Activated CD8-positive, alpha-beta memory T cell treated with anti-CD3 and anti-CD28 coated beads, Interleukin-2, amount 10 ng/mL, durations not matched to agents 7 days and 5 days (primary cell): ENCODE measurements around the gene MOK. TPM values are rescaled to one million over a fixed set of nuclear protein-coding genes. Genes with fewer than 3 reads are reported as not detected.
"Not testable (repeated sequence)": the region's sequence is repeated elsewhere in the genome, so short reads cannot be mapped to it uniquely, and the experiment has no call there.

Experiments
- ATAC-seq: fragments of 150-1000 bp; cut with Tn5 transposase; one replicate; pipeline ENCODE4 v1.10.0; 2021; ENCODE audit warnings: moderate library complexity
- CTCF ChIA-PET: fragments of 350-600 bp; sonication (Branson Sonifier 250); formaldehyde crosslinking; loops from one replicate; lab custom pipeline; 2021; ENCODE audit warnings: antibody characterized with exemption; lab: Charles Lee
- DNase-seq: peaks from one replicate; pipeline ENCODE4 v3.0.0-alpha.2; 2020
- H3K27ac Mint-ChIP-seq: one replicate; pipeline ENCODE4 v1.8.0; 2021; ENCODE audit warnings: mild to moderate bottlenecking, mixed read lengths
- H3K27me3 Mint-ChIP-seq: one replicate; pipeline ENCODE4 v1.8.0; 2021; ENCODE audit warnings: mixed read lengths
- H3K36me3 Mint-ChIP-seq: one replicate; pipeline ENCODE4 v1.8.0; 2021; ENCODE audit warnings: mild to moderate bottlenecking, mixed read lengths
- H3K4me1 Mint-ChIP-seq: one replicate; pipeline ENCODE4 v1.8.0; 2021; ENCODE audit warnings: mixed read lengths
- H3K4me3 Mint-ChIP-seq: one replicate; pipeline ENCODE4 v1.8.0; 2021; ENCODE audit warnings: mild to moderate bottlenecking, moderate library complexity, mixed read lengths
- H3K9me3 Mint-ChIP-seq: one replicate; pipeline ENCODE4 v1.8.0; 2022; ENCODE audit warnings: low read depth, mixed read lengths
- total RNA-seq, 2 experiments: library from RNA; stranded (reverse); gene quantifications; one replicate each; pipeline ENCODE4 v1.2.3, GENCODE V29; 2021

MOK gene
- total RNA-seq, 2 experiments from 2014 or later = 3.2 to 3.6 TPM

DNA sequence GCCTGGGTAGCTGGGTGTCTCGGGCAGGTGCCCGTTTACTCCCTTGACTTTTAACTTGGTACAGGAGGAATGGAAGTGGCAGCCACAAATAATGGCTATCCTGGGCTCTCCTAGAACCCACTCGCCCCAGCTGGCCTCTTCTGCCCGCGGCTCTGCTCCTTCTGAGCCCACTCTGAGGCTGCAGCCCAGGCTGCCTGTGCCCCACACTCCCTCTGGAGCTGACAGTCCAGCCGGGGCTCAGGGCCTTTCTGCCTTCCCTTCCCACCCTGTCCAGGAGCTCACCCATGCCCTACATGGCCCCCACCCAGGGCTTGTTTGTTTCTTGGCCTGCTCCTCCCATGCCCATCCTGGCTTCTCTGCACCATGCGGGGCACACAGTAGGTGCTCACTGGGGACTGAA, 30.2 kb upstream of the MOK start:
- Mint-ChIP-seq H3K36me3 (peaks cover 13% of the 10 kb centered on the region), H3K4me3 (no peak overlapping the region), H3K27me3 (no peaks in the 10 kb centered on the region), H3K27ac (no peak overlapping the region), H3K9me3 (no peaks in the 10 kb centered on the region), H3K4me1 (peaks cover 6% of the 10 kb centered on the region)
- CTCF ChIA-PET = interaction anchor here (1.2 kb wide), 1 partner anchor 20 kb away, joined by 3 read pairs; no protein-coding TSS in a partner anchor
- ATAC-seq = no peak
- no peak for DNase-seq

DNA sequence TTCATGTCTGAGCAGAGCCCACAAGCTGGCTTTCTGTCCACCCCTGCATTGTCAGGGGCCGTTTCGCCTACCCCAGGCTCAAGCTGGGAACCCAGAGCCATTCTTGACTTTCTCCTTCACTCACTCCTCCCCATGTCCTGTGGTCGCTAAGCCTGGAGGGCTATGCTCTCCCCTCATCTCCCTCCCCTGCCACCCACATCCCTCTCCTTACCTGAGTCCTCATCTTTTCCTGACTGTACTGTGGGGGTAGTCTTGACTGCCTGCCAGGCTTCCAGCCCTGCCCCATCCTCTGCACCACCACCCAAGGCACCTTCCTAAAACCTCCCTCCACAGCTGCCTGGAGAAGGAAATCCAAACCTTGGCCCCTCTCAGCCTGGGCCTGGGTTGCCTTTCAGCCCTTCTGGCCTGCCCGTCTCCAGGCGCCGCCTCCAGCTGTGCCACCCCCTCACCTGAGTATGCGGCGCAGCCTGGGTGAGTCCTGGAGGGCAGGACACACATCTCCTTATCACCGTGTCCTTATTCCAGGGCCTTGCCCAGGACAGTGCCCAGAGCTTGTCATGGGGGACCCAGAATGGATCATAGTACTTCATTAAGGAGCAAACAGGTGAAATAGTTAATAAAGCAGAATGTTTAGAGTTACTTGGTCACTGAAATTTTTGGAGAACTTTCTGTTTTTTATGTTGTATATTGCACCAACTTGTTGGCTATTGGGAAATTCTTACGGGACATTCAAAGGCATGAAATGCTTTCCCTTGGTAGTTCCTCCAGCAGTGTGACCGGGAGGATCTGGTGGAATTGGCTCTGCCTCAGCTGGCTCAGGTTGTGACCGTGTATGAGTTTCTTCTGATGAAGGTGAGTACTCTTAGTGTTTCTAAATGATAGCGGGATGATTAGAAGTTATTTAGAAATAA, 29.1 kb upstream of the MOK start:
- peaks cover 13% of the 10 kb centered on the region for H3K36me3 Mint-ChIP-seq
- ATAC-seq (no peak), DNase-seq (no peak)
- no peaks in the 10 kb centered on the region for H3K27me3 Mint-ChIP-seq
- no peak overlapping the region for H3K4me3 Mint-ChIP-seq
- CTCF ChIA-PET = no interaction called here
- peaks cover 6% of the 10 kb centered on the region for H3K4me1 Mint-ChIP-seq
- no peaks in the 10 kb centered on the region for H3K9me3 Mint-ChIP-seq
- H3K27ac Mint-ChIP-seq = peak overlapping the region; percentile 17

DNA sequence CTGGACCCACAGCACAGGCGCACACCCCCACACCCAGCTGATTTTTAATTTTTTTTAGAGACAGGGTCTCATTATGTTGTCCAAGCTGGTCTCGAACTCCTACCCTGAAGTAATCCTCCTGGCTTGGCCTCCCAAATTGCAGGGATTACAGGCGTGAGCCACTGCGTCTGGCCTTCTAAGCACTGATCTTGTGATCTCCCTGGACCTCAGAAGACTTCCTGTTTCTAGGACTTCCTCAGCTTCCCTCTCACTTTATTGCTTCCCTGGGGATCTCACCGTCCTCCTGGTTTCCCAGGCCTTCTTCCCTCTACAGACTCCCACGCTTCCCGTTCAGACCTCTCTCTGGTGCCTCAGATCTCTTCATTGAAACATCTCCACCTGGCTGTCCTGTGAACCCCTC, 28.4 kb upstream of the MOK start:
- CTCF ChIA-PET = no interaction called here

DNA sequence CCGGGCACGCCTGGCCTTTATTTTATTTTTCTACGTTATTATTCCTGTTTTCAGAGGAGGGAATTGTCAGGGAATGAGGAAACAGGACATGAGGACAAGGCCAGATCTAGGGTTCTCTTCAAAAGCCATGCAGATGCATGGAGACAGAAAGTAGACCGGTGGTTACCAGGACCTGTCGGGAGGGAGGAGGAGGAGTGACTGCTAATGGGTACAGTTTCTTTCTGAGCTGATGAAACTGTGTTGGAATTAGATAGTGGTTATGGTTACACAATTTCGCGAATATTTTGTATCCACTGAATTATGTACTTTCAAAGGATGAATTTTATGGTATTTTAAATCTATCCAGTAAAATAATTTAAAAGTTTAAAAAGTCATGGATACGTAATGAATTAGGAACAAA, 25.8 kb upstream of the MOK start:
- peaks cover 5% of the 10 kb centered on the region for H3K4me1 Mint-ChIP-seq
- no peaks in the 10 kb centered on the region for H3K9me3 Mint-ChIP-seq
- no peaks in the 10 kb centered on the region for H3K27me3 Mint-ChIP-seq
- DNase-seq (no peak), ATAC-seq (no peak)
- H3K36me3 Mint-ChIP-seq = peaks cover 5% of the 10 kb centered on the region
- CTCF ChIA-PET = no interaction called here
- H3K27ac Mint-ChIP-seq = no peak overlapping the region
- no peak overlapping the region for H3K4me3 Mint-ChIP-seq

More for the DNA sequence above, 28.4 kb upstream of the MOK start:
- H3K4me1 Mint-ChIP-seq = peaks cover 6% of the 10 kb centered on the region
- no peaks in the 10 kb centered on the region for H3K9me3 Mint-ChIP-seq
- no peak for DNase-seq
- no peak overlapping the region for H3K4me3 Mint-ChIP-seq
- H3K36me3 Mint-ChIP-seq = peaks cover 12% of the 10 kb centered on the region
- ATAC-seq = no peak
- no peaks in the 10 kb centered on the region for H3K27me3 Mint-ChIP-seq
- H3K27ac Mint-ChIP-seq = peak overlapping the region; percentile 17

DNA sequence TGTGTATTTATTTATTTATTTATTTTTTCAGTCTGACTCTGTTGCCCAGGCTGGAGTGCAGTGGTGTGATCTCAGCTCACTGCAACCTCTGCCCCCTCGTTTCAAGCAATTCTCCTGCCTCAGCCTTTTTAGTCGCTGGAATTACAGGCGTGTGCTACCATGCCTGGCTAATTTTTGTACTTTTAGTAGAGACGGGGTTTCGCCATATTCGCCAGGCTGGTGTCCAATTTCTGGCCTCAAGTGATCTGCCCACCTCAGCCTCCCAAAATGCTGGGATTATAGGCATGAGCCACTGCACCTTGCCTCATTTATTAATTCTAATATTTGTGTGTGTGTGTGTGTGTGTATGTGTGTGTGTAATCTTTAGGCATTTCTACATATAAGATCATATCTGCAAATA, 24.4 kb upstream of the MOK start:
- ATAC-seq, H3K9me3 Mint-ChIP-seq, H3K27ac Mint-ChIP-seq, H3K4me3 Mint-ChIP-seq, CTCF ChIA-PET, H3K4me1 Mint-ChIP-seq, H3K36me3 Mint-ChIP-seq, DNase-seq, H3K27me3 Mint-ChIP-seq: not testable (repeated sequence)

DNA sequence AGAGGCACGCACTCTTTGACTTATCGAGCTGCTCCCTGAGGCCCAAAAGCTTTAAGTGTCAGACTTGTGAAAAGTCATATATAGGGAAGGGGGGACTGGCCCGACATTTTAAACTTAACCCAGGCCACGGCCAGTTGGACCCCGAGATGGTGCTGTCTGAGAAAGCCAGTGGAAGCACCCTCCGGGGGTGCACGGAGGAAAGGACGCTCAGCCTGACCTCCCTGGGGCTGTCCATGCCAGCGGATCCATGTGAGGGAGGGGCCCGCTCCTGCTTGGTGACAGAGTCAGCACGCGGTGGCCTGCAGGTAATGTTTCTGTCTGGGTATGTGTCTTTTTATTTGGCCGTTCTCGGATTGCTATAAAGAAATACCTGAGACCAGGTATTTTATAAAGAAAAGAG, 21.6 kb upstream of the MOK start:
- H3K27me3 Mint-ChIP-seq = no peaks in the 10 kb centered on the region
- DNase-seq (no peak), ATAC-seq (no peak)
- no peak overlapping the region for H3K27ac Mint-ChIP-seq
- no peaks in the 10 kb centered on the region for H3K9me3 Mint-ChIP-seq
- H3K4me1 Mint-ChIP-seq = peaks cover 8% of the 10 kb centered on the region
- CTCF ChIA-PET = interaction anchor here (0.7 kb wide), 1 partner anchor 13 kb away, joined by 3 read pairs; no protein-coding TSS in a partner anchor
- peaks cover 3% of the 10 kb centered on the region for H3K36me3 Mint-ChIP-seq
- H3K4me3 Mint-ChIP-seq = no peak overlapping the region

DNA sequence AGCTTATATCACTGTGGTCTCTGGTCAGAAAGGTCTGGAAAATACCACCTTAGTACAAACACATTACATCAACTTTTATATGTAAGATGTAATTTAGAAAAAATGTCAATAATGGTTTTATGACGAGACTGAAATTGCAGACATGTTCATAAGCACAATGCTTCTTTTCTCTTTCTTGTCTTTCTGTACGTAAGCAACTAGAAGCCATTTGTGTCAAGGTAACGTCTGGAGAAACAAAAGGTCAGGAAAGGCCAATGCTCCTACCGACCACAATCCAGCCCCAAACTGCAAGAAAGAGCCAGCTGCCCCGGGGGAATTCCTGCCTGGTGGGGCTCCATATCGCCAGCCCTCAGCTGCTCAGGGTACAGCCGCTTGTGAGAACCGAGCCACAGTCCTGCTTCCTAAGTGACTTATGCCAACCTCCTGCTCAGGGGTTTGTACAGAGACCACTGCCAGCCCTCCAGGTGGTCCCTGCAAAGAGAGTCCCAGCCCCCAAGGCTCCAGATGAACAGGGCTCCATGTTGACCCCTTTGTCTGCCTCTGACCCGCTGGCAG, 20.9 kb upstream of the MOK start:
- ATAC-seq (no peak), DNase-seq (no peak)
- peaks cover 16% of the 10 kb centered on the region for H3K4me1 Mint-ChIP-seq
- CTCF ChIA-PET = interaction anchor here (0.7 kb wide), 1 partner anchor 12 kb away, joined by 3 read pairs; no protein-coding TSS in a partner anchor
- H3K27me3 Mint-ChIP-seq = no peaks in the 10 kb centered on the region
- peaks cover 3% of the 10 kb centered on the region for H3K36me3 Mint-ChIP-seq
- no peaks in the 10 kb centered on the region for H3K9me3 Mint-ChIP-seq
- no peak overlapping the region for H3K4me3 Mint-ChIP-seq
- H3K27ac Mint-ChIP-seq = no peak overlapping the region

DNA sequence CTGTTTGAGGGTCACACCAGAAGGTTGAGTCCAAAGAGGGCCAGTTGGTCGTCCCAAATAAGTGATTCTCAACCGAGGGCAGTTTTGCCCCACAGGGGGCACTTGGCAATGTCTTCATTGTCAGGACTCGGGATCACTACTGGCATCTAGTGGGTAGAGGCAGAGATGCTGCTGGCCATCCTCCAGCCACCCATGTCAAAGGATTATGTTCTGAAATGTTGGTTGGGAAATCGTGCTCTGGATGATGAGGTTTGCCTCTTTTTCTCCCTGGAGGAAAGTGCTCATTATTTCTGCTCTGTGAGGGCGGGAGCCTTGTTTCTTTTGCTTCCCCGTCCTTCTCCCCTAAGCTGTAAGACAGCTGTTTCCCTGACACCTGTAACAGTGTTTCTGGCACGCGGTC, 18.1 kb upstream of the MOK start:
- DNase-seq (peak; percentile 52), ATAC-seq (no peak)
- peaks cover 34% of the 10 kb centered on the region for H3K4me1 Mint-ChIP-seq
- H3K4me3 Mint-ChIP-seq = no peak overlapping the region
- CTCF ChIA-PET = no interaction called here
- H3K36me3 Mint-ChIP-seq = peaks cover 3% of the 10 kb centered on the region
- no peak overlapping the region for H3K27ac Mint-ChIP-seq
- H3K27me3 Mint-ChIP-seq = no peaks in the 10 kb centered on the region
- no peaks in the 10 kb centered on the region for H3K9me3 Mint-ChIP-seq

DNA sequence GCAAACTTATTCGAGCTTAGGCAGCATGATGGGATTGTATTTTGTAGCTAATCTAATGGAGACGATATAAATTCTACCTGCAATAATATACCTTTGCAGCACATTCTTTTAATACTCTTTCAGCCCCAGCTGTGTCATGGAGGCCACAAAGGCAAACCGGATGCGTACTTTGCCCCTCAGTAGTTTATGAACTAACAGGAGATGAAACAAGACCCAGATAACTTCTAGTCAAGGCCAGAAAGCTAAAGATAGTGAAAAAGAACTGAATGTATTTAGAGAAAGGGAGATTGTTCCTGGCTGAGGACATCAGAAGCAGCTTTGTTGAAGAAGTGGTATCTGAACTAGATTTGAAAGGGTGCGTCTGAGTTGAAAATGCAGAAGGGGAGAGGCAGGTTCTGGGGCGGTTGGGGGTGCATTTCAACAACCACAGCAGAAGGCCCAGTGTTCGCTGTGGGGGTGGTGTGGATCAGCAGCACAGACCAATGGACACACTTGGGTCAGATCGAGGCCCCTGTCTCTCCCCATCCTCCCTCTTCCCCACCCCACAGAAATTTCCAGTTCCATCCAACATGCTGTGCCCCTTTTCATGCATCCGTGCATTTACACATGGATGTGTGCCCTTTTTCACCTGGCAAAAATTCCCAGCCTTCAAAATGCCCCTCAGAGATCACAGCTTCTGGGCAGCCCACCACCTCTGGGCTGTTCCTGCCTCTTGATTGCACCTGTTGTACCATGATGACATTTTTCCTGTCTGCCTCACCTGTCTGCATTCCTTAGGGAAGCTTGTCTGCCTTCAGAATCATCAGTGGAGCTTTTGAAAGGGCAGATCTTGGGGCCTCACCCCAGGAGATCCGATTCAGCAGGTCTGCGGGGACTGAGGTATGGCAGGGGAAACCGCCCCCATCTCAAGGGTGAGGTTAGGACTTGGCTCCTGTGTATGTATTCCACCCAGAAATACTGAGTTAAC, 16.8 kb upstream of the MOK start:
- CTCF ChIA-PET = interaction anchor here (0.7 to 4.9 kb wide), 3 partner anchors 41 to 203 kb away, joined by 3 to 24 read pairs (median 6); partner anchors contain the start of genes CINP and TECPR2
- ATAC-seq (no peak), DNase-seq (no peak)
- Mint-ChIP-seq H3K4me1 (peaks cover 45% of the 10 kb centered on the region), H3K4me3 (no peak overlapping the region), H3K27ac (peak overlapping the region; percentile 42), H3K27me3 (no peaks in the 10 kb centered on the region), H3K36me3 (peaks cover 3% of the 10 kb centered on the region), H3K9me3 (no peaks in the 10 kb centered on the region)

DNA sequence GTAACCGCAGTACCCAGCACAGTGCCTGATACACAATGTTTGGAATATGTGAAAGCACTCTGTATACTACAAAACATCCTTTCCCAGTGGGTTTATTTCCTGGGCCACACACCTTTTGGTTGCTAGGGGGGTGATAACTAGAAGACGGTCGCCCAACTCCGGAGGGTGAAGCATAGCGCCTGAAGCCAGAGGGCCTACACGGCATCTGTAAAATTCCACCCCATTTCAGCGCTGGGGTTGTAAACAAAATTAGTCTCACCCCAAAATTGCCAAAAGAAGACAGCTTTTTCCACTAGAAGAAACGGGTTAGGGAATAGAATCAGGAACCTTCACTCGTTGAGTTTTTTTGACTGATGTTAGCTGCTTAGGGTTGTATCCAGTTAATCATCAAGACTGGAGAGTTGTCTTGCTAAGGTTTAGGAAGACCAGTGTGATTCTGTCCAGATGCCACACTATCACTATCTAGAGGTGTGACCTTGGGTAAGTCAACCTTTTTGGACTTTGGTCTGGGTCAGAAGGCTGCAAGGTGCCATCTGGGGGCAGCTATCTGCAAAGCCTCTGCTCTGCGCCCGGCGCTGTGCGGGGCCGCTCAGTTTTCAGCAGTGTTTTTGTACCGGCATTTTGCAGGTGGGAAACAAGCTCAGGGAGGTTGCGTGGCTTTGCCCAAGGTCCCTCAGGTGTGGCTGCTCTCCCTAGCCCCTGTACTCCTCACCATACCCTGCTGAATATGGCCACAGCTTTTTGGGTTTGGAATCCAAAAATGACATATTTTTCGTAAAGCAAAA, 15.9 kb upstream of the MOK start:
- CTCF ChIA-PET = interaction anchor here (1.2 to 4.9 kb wide), 5 partner anchors 9 to 204 kb away, joined by 3 to 24 read pairs (median 4); no protein-coding TSS in a partner anchor
- H3K4me3 Mint-ChIP-seq = peak overlapping the region; percentile 83
- no peak for ATAC-seq
- H3K27ac Mint-ChIP-seq = peak overlapping the region; percentile 85
- no peak for DNase-seq
- no peaks in the 10 kb centered on the region for H3K36me3 Mint-ChIP-seq
- no peaks in the 10 kb centered on the region for H3K9me3 Mint-ChIP-seq
- peaks cover 51% of the 10 kb centered on the region for H3K4me1 Mint-ChIP-seq
- no peaks in the 10 kb centered on the region for H3K27me3 Mint-ChIP-seq

DNA sequence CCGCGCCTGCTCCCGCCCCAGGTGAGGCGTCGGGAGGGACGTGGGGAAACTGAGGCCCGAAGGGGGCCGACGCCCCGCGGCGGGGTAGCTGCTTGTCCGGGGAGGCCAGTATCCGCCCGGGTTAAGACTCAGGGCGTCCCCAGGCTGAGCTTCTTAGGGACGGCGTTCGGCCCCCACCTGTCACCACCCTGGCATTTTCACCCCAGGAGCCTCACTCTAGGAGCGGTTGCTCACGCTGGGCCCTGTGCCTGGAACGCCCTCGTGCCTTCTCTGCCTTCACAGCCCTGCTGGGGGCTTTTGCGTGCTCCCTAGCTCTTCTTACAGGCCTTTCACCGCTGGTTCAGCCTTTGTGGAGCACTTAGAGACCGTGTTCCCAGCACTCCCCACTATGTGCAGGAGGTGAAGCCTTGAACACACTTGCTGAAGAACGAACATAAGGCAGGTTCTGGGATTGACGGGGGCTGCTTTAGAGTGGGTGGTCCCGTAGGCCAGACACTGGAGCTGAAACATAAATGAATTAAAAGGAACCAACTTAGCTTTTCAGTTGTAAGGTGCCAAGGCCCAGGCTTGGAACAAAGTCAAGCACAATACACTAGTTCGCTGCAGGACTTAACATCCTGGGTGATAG, 15.2 kb upstream of the MOK start:
- H3K27me3 Mint-ChIP-seq = no peaks in the 10 kb centered on the region
- H3K27ac Mint-ChIP-seq = peak overlapping the region; percentile 85
- CTCF ChIA-PET = interaction anchor here (1.2 to 4.9 kb wide), 5 partner anchors 10 to 354 kb away, joined by 3 to 24 read pairs (median 4); no protein-coding TSS in a partner anchor
- H3K4me3 Mint-ChIP-seq = peak overlapping the region; percentile 83
- no peaks in the 10 kb centered on the region for H3K36me3 Mint-ChIP-seq
- peak; percentile 25 for ATAC-seq
- no peaks in the 10 kb centered on the region for H3K9me3 Mint-ChIP-seq
- peaks cover 54% of the 10 kb centered on the region for H3K4me1 Mint-ChIP-seq
- peak; percentile 57 for DNase-seq
